Dermis blood vessel endothelial cell (primary cell): ENCODE measurements around the gene MYADML2. TPM values are rescaled to one million over a fixed set of nuclear protein-coding genes. Genes with fewer than 3 reads are reported as not detected.
A peak's percentile ranks its signal among the peaks of the same experiment; 100 is the strongest.

Experiments
- DNase-seq: peaks from one replicate; pipeline ENCODE4 v3.0.0; 2010
- total RNA-seq: library from RNA; depleted of rRNA; stranded (reverse); fragments of >200 nt; gene quantifications from 2 replicates; pipeline ENCODE4 v1.2.3, GENCODE V29; 2014

MYADML2 gene
- total RNA-seq, 1 donor from 2014 or later, result not detected

GRCh38 chr17:81895400-81895799, 51.6 kb downstream of the MYADML2 start:
- no peak for DNase-seq

DNA sequence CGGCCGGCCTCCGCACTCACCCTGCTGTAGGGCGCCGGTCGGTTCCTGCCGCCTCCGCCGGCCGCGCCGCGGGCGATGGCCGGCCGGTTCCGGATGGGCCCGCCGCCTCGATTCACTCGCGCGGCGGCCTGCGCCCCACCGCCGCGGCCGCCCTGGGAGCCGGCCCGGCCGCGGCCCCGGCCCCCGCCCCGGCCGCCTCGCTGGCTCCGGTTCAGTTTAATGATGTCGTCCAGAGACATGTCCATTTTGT, 55.8 kb downstream of the MYADML2 start:
- no peak for DNase-seq

- DNase-seq, result peak; percentile 51
Measured at GRCh38 chr17:81890447-81891302, 56.4 kb downstream of the MYADML2 start.

Other genes with a start within 250 kb of the MYADML2 start
- gene MRPL12, start 243.9 kb downstream of the MYADML2 start, total RNA-seq, result 8.2 and 10.9 TPM in 2 replicates
- 11.4 and 28.4 TPM in 2 replicates for gene SLC25A10, start 234.9 kb downstream of the MYADML2 start, total RNA-seq
- 0.17 TPM in 1 of 2 replicates, not detected in the other for gene GCGR, start 143.1 kb downstream of the MYADML2 start, total RNA-seq
- 79.9 and 138 TPM in 2 replicates for gene MCRIP1, start 113.9 kb downstream of the MYADML2 start, total RNA-seq
- not detected in 2 replicates for gene PPP1R27, start 112.2 kb downstream of the MYADML2 start, total RNA-seq
- 1,052 and 1,490 TPM in 2 replicates for gene P4HB, start 86.7 kb downstream of the MYADML2 start, total RNA-seq
- gene ARHGDIA, start 75.9 kb downstream of the MYADML2 start, total RNA-seq, result 195 and 495 TPM in 2 replicates
- gene ALYREF, start 55.6 kb downstream of the MYADML2 start, total RNA-seq, result 172 and 224 TPM in 2 replicates
- gene ANAPC11, start 55.5 kb downstream of the MYADML2 start, total RNA-seq, result 79.9 and 128 TPM in 2 replicates
- 0.28 TPM in 1 of 2 replicates, not detected in the other for gene NPB, start 45.0 kb downstream of the MYADML2 start, total RNA-seq
- 41.0 and 80.1 TPM in 2 replicates for gene PCYT2, start 35.8 kb downstream of the MYADML2 start, total RNA-seq
- 17.3 and 21.1 TPM in 2 replicates for gene SIRT7, start 29.1 kb downstream of the MYADML2 start, total RNA-seq
- 19.7 and 22.4 TPM in 2 replicates for gene MAFG, start 19.5 kb downstream of the MYADML2 start, total RNA-seq
- 59.4 and 97.8 TPM in 2 replicates for gene PYCR1, start 9.9 kb downstream of the MYADML2 start, total RNA-seq
- gene NOTUM, start 14.0 kb upstream of the MYADML2 start, total RNA-seq, result 0.09 TPM in 1 of 2 replicates, not detected in the other
- 18.3 and 20.1 TPM in 2 replicates for gene ASPSCR1, start 30.4 kb upstream of the MYADML2 start, total RNA-seq
- 27.0 and 33.0 TPM in 2 replicates for gene CENPX, start 75.6 kb upstream of the MYADML2 start, total RNA-seq
- gene LRRC45, start 76.1 kb upstream of the MYADML2 start, total RNA-seq, result 15.1 and 23.3 TPM in 2 replicates
- gene RAC3, start 84.4 kb upstream of the MYADML2 start, total RNA-seq, result 9.0 and 14.0 TPM in 2 replicates
- 56.8 and 63.8 TPM in 2 replicates for gene DCXR, start 90.5 kb upstream of the MYADML2 start, total RNA-seq
- 22.6 and 34.9 TPM in 2 replicates for gene RFNG, start 104.6 kb upstream of the MYADML2 start, total RNA-seq
- gene GPS1, start 104.7 kb upstream of the MYADML2 start, total RNA-seq, result 84.2 and 112 TPM in 2 replicates
- gene DUS1L, start 118.6 kb upstream of the MYADML2 start, total RNA-seq, result 72.5 and 72.7 TPM in 2 replicates
- gene FASN, start 151.0 kb upstream of the MYADML2 start, total RNA-seq, result 51.1 and 216 TPM in 2 replicates